GM19099 (cell line): ENCODE results near the gene SKI.

Source experiments
- POLR2A ChIP-seq: IDR thresholded peaks from 3 replicates; pipeline ENCODE4 v1.6.1; 2011; ENCODE audit warnings: low read depth; ENCODE audit not compliant: insufficient read length; ENCODE audit errors: extremely low read depth

SKI gene

GRCh38 chr1:2190491-2190976 lies 37.6 kb upstream of the SKI start:
- TF ChIP-seq POLR2A = no peak

DNA sequence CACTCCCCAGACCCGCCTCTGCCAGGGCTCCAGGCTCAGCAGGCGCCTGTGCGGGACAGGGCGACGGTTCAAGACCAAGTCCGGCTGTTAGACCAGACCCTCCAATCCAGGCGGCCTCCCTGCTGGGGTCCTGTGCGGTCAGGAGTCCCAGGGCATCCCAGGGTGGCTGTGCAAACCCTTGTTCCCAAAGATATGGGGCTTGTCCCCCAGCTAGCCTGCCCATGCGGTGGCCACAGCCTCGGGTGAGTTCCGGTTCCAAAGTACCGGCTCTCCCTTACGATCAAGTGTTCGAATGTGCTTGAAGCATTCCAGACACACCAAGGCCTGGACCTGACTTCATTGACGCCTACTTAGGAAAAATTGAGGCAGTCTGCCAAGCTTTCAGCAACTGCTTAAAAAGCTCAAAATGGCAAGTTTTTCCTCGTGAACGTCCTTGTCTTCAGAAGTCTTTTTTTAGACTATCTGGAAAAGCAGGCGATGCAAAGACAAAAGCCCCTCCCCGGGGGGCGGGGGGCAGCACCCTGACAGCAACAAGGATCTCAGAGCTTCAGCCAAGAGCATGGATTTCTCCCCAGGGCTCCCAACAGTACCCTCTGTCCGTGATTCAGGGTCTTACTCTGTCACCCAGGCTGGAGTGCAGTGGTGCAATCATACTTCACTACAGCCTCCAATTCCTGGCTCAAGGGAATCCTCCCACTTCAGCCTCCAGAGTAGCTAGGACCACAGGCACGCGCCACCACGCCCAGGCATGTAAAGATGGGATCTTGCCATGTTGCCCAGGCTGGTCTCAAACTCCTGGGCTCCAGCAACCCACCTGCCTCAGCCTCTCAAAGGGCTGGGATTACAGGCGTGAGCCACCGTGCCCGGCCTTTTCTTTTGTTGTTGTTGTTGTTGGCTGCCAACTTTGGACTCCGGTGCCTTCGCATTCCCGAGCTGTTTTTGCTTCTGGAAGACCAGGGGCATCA lies 35.8 kb upstream of the SKI start:
- no peak for TF ChIP-seq POLR2A

GRCh38 chr1:2193514-2194281 lies 34.4 kb upstream of the SKI start:
- TF ChIP-seq POLR2A = no peak

DNA sequence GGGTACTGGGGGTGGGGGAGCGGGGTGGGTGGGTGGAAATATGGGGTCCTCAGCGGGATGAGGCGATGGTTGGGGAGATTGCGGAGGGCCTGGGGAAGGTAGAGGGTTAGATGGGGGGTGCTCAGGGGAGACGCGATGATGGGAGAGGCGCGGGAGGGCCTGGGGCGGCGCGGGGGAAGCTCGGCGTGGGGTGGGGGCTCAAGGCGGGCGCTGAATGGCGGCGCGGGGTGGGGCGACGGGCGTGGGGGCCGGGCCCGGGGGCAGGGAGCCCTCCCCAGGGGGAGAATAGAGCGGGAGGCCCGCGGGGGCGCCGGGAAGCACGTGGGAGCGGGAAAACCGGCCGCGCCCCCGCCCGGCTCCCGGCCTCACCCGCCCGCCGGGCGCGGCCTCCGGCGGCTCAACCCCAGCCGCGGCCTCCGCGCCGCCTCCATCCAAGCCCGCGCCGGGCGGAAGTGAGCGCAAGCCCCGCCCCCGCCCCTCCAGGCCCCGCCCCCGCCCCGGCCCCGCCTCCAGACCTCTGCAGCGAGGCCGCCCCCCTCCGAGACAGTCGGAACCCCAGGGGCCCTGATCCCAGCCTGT lies 33.7 kb upstream of the SKI start, which contains the start of gene FAAP20:
TSS of gene FAAP20 (minus strand) at position 454 of the 579 bp plus-strand sequence. CDS start at position 431, 23 bp downstream.
- TF ChIP-seq POLR2A = peak; percentile 79

DNA sequence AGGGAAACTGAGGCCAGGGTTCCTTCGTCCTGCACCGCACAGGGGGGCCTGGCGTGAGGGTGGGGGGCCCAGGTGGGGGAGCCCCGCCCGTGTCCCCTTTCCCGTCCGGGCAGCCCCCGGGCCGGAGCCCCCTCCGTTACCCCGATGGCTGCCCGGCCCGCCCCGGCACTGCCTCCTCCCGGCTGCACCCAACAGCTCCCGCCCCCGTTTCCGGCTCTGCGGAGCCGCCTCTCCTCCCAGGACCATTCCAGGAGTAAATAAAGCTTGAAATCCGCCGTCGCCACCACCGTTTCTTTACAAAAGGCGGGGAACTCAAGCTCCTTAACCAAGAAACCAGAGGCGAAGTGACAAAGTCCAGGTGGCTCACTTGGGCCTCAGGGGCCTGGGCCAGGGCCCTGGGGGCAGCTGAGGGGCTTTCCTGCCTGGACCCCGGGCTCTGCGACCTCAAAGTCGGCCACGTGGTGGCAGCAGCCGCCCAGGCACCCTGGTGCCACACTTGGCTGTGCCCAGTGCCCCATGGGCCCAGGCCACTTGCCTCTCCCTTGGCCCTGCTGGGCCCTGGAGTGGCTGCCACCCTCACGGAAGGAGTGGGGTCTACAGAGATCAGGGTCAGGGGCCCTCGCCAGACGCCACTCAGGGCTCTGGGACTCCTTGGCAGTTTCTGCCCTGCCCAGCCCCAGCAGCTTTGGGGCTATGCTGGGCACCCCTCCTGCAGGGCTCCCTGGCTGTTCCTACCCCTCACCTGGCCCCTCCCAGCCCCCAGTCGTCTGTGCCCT lies 33.0 kb upstream of the SKI start:
- peak; percentile 59 for TF ChIP-seq POLR2A

GRCh38 chr1:2195785-2196184 lies 32.3 kb upstream of the SKI start:
- no peak for TF ChIP-seq POLR2A

DNA sequence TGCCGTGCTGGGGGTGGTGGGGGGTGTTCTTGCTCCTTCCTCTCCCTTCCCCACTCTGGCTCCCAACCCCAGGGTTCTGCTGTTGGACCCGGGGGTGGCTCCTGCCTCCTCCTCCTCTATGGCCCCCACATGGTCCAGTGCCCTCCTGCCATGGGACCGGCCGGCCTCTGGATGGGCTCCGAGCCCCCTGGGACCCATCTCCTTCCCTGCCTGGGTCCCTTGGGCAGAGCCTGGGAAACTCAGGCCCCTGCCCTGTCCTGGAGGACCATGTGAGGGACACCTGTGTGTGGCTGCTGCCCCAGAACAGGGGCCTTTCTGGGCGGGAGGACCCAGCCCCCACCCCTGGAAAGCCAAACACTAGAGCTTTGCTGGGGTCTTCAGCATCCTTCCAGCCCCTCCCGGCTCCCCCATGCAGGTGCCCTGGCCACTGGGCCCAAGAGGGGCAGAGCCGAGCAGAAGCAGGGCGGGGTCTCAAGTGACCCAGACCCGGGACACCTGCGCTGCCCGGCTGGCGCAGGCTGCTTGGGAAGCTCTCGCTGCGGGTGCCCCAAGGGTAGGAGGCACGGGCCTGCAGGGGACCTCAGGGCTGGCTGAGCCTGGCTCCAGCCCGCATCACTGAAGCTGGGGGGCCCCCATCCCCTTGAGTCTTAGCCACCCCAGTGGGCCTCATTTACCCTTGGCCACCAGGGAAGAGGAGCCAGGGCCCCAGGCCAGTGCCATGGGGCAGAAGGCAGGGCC lies 31.0 kb upstream of the SKI start:
- no peak for TF ChIP-seq POLR2A

- no peak for TF ChIP-seq POLR2A
These were observed 30.4 kb upstream of the SKI start for GRCh38 chr1:2197707-2198165.

DNA sequence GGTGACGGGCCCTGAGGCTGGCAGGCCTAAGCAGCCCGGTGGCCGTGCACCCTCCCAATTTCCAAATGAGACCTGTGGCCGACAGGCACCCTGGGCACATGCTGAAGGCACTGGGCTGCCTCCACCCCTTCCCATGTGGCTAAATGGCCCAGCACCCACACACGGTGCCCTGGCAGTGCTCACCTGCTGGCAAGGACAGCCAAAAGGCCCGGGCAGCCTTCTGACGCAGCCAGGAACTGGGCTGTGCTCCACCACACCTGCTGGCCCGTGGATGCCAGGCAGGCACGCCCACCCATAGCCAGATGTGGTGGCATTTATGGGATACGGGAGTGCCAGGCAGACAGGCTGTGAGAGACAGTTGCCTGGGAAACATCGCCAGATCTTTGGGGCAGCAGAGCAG lies 29.5 kb upstream of the SKI start:
- no peak for TF ChIP-seq POLR2A

DNA sequence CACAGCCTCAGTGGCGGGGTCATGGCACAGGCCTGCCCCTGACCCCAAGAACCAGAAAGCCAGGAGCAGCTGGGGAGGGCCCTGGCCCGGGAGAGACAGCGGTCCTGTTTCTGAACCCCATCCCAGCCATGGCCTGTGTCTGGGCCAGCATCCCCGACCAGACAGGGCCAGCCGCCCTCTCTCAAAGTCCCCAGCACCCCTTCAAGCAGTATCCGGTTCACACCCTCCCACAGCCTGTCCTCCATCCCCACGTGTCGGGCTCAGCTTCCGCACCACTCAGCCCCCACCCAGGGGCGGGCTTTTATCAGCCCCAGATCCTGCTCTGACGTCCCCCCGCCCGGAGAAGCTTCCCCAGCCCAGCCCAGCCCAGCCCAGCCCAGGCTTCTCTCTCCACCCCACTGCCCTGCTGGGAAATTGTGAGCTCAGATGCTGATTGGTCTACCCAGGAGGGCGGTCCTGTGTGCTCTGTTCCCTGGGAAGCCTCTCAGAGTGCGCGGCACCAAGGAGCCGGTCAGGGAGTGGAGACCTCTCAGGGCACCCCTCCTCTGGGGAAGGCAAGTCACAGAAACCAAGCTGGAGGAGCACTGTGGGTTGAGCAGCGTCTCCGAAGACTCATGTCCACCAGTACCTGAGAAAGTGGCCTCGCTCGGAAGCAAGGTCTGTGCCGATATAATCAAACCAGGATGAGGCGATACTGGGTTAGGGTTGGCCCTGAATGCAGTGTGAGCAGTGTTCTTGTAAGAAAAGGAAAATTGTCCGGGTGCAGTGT lies 28.9 kb upstream of the SKI start:
- TF ChIP-seq POLR2A = peak; percentile 68

DNA sequence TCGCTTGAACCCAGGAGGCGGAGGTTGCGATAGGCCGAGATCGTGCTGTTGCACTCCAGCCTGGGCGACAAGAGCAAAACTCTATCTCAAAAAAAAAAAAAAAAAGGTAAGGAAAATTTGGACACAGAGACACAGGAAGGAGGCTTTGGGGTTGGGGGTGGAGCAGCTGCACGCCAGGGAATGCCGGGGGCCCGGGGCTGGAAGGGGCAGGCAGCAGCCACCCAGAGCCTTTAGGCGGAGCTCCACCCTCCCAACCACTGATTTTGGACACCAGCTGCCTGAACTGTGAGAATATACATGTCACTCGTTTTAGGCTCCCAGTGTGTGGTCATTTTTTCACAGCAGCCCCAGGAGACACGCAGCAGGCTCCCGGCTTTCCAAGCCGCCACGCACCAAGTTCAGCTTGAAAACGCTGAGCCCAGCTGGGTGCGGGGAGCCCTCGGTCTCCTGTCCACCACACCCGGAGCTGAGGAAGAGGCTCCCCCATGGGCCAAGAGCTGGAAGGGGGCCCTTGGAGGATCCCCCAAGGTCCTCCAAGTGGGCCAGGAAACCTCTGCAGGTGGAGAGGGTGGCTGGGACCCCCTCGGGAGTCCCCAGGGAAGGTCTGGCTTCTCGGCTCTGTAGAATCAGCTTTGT lies 27.7 kb upstream of the SKI start:
- TF ChIP-seq POLR2A = no peak

- no peak for TF ChIP-seq POLR2A
These were observed 27.1 kb upstream of the SKI start for GRCh38 chr1:2201062-2201461.
